Stimulated activated CD4-positive, alpha-beta T cell treated with anti-CD3 and anti-CD28 coated beads, TNF-alpha, amount 100 ng/mL, for 4 hours (primary cell): ENCODE data around the gene TMEM74B.
"Not testable (repeated sequence)": the region's sequence is repeated elsewhere in the genome, so short reads cannot be mapped to it uniquely, and the experiment has no call there.

ENCODE experiments used
- DNase-seq, 3 experiments: peaks; one replicate each; pipeline ENCODE4 v3.0.0-alpha.2; 2020; ENCODE audit warnings: low read depth in 3 of 3

The TMEM74B gene

DNA sequence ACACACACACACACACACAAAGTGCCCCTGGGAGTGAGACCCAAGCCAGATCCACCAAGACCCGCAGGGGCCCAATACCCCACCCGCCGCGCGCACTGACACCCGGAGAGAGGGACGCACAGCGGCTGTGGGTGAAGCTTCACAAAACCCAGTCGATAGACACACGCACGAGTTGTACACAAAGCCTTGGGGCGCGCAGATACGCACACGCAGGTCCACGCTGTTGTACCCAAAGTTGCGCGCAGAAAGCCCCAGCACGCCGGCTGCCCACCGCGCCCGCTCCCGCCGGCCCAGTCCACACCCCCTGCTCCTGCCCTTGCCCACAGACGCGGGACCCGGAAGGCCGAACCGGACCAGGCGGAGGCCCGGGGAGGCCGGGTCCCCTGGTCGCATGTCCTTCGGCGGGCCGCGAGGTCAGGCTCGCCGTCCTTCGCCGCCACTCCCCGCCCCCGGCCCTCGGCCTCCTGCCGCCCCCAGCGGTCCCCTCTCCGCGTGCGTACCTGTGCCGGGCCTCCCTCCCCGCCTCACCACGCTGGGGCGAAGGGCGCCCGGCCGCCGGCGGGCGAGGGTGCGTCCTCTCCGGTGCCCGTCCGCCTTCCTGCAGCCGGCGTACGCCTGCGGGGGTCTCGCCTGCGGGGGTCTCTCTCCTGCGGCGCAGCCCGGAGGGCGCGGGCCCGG lies at the start of gene TMEM74B:
Gene TMEM74B (minus strand): TSS at position 344 of the 678 bp plus-strand sequence. CDS start 1,180 bp downstream, outside the sequence.
- DNase-seq, result no peak

GRCh38 chr20:1232286-1233111 lies 47.7 kb upstream of the TMEM74B start:
- DNase-seq, result no peak

DNA sequence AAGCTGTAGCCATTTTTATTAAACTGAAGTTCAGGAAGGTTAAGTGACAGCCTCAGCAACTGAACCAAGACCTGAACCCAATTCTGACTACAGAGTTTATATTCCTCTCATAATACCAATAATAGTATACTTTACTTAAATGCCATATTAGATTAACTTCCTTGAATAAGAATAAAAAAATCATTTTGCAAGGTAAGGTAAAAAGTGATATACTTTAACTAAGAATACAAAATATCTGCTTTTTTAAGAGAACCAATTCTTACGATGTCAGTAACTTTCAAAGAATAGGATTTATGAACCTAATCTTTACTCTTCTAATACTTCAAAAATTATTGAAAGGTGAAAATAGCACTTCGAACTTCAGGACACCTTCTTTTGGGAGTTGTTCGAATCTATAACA lies 44.8 kb upstream of the TMEM74B start:
- DNase-seq, result no peak

GRCh38 chr20:1225783-1226654 lies 41.2 kb upstream of the TMEM74B start, which contains the start of gene RAD21L1:
RAD21L1 (plus strand) TSS chr20:1226044; CDS start chr20:1228454, 2,410 bp downstream.
- peak; percentile 72 to 86 (median 78) for DNase-seq

- DNase-seq, result no peak
These were observed 40.5 kb upstream of the TMEM74B start for GRCh38 chr20:1225263-1225782.

- DNase-seq, result no peak
These were observed 39.6 kb upstream of the TMEM74B start for GRCh38 chr20:1224205-1224890.

- DNase-seq, result not testable (repeated sequence)
These were observed 38.0 kb upstream of the TMEM74B start for GRCh38 chr20:1222750-1223149.

DNA sequence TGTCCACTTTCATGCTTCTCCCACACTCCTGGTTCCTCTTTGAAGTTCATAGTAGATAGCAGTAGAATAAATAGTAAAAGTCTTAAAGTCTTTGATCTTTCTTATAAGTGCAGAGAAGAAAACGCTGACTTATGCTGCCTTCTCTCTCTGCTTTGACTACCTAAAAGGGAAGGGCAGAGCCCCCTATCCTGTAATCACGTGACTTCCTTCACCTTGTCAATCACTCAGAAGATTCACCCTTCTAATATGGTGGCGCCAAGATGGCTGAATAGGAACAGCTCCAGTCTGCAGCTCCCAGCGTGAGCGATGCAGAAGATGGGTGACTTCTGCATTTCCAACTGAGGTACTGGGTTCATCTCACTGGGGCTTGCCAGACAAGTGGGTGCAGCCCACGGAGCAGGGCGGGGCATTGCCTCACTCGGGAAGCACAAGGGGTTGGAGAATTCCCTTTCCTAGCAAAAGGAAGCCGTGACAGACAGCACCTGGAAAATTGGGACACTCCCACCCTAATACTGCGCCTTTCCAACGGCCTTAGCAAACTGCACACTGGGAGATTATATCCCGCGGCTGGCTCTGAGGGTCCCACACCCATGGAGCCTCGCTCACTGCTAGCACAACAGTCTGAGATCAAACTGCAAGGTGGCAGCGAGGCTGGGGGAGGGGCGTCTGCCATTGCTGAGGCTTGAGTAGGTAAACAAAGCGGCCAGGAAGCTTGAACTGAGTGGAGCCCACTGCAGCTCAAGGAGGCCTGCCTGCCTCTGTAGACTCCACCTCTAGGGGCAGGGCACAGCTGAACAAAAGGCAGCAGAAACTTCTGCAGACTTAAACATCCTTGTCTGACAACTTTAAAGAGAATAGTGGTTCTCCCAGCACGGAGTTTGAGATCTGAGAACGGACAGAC lies 32.0 kb upstream of the TMEM74B start:
- DNase-seq, result not testable (repeated sequence)

DNA sequence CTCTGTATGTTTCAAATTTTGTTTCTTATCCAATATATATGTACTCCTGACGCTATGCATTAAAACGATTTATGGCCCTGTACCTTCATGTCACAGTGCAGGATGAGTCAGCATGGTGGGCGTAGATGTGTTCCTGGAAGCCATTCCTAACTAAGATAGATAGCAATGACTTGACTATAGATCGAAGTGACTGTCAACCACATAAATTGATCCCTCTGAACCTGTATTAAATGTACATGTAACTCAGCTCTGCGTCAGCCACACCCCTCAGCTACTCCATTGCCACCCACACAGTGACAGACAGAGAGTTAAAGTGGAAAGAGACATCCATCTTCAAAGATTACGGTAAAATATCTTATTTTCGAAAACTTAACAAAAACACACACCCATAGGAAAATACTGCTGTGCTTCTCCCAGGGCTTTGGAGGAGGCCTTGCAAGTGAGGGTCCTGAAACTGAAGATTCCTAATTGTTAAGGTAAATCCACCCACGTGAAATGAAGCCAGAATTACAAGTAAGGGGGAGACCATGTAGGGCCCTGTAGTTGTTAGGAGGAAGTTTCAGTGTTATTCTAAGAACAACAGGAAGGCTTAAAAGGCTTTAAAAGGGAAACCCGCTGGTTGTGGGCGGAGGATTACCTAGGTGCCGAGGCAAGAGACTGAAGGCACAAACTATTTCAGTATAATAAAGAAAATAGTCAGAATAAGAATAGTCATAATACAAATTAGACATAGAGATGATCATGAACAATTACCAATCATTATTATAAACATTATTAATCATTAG lies 30.8 kb upstream of the TMEM74B start:
- DNase-seq, result peak; percentile 18 to 33 (median 29)

DNA sequence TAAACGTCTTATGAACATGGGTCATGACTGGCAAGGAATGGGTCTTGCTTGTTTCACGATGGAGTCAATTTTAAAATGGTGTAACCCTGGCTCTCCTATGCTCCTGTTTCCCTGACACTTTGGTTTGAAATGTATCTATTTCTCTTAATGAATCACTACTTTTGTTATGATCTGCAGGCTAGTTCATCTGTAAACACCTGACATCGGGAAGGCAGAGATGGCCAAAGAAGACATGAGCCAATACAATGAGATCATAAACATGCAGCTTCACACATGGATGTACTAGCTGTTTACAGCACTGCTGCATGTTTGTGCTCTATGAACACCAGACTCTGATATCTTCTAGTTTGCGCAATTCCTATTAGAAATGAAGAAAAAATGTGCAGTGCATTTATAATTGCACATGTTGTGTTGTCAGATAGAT lies 30.1 kb upstream of the TMEM74B start:
- no peak for DNase-seq

- peak; percentile 35 to 49 (median 44) for DNase-seq
These were observed 28.0 kb upstream of the TMEM74B start for GRCh38 chr20:1212607-1213396.

DNA sequence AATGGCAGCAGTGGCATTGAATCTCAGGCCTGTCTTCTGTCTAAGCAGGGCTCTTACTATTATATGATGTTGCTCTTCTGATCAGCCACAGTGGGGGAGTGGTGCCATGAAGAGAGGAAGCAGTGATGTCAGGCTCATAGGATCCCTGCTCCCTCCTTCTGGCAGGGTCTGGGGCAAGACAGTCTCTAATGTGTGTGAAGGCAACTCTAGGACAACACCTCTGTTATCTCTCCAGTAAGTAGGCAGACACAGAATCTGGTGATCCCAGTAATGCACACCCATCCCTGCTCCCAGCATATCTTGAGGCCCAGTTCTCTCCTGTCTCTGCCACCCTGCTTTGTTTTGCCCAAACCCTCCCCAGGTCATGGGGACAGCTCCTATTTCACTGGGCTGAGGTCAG lies 27.2 kb upstream of the TMEM74B start:
- no peak for DNase-seq

GRCh38 chr20:1210501-1210900 lies 25.7 kb upstream of the TMEM74B start:
- no peak for DNase-seq

GRCh38 chr20:1209447-1210387 lies 24.9 kb upstream of the TMEM74B start:
- no peak for DNase-seq

DNA sequence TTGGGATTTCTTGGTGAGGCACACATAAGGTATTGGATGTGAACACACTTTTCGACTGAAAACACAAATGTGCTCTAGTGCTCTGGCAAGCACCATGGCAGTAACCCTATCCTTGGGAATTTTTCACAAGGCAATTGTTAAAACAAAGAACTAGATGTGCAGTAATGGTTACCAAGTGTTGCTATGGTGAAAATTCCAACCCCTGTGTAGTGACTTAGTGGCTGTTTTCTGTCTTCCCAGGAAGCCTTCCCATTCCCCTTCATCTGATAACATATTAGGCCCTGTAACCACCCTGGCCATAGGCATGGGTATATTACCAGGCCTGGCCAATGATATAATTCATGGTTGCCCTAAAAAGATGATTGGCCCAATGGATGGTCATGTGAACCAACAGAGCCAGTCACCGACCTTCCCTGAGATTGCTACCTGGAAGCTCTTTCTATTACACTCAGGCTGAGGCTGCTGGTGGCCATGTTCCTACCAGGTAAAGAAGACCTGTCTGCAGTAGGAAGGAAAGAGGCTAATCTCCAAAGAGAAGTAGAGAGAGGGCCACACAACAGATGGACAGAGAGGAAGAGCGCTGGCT lies 22.6 kb upstream of the TMEM74B start:
- no peak for DNase-seq

- DNase-seq, result no peak
These were observed 21.8 kb upstream of the TMEM74B start for GRCh38 chr20:1206366-1207148.
